HPDE6-E6E7 (cell line): ENCODE results near the gene MAN2C1.
"Not testable (repeated sequence)": the region's sequence is repeated elsewhere in the genome, so short reads cannot be mapped to it uniquely, and the experiment has no call there.

Source experiments
- DNase-seq: peaks from one replicate; pipeline ENCODE4 v3.0.0; 2011; ENCODE audit warnings: missing footprints; ENCODE audit errors: extremely low spot score

MAN2C1 gene

DNA sequence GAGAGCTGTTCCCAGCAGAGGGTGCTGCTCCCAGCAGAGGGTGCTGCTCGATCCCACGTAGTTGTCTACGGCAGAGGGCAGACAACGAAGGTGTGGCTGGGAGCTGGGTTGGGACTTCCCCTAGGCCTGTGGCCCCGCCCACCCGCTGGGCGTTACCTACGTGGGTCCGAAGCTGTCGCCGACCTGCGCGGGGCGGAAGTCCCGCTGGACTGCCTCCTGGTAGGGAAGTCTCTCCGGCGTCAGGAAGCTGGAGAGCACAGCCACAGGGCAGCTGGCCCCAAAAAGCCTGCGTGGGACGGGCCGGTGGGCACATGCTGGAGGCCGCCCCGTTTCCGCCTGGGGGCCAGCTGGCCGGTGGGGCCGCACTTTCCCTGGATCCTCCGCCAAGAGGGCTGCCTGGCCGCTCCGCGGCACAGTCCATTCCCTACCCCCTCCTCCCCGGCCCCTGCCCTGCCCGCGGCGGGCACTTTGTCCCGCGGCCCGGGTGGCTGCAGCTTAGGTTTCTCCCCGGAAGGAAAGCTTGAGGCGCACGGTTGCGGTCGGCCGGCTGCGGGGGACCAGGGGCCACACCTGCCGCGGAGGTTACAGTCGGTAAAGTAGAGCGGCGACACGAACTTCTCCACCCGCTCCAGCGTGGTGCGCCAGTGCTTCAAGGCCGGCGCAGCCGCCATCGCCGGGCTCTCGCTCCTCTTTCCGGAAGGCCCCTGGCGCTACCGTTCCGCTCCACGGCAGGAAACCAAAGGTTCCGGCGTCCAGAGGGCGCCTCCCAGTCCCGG, at the start of gene MAN2C1:
Gene MAN2C1, minus strand, starts transcription at position 695 of the 776 bp plus-strand sequence. Its CDS starts 24 bp downstream, at position 671.
- DNase-seq: peak; percentile 97

GRCh38 chr15:75416584-75416983, 48.2 kb upstream of the MAN2C1 start:
- DNase-seq: no peak

GRCh38 chr15:75410196-75410595, 41.8 kb upstream of the MAN2C1 start:
- no peak for DNase-seq

DNA sequence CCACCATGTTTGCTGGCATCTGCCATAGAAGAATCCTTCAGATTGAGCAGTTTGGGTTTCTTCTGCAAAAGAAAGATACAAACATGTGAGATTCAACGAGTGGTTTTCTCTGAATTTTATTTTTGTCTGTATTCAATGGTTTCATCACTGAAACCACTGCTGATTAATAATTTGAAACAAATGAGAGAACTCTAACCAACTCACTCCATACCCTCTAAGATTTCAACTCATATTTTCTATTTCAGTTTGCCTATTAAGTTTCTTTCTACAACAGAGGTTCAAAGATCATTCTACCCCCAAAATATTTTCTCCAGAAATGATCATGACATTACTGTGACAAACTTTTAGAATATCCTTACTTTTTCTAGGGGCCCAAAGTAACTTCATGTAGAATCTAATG, 38.7 kb upstream of the MAN2C1 start:
- DNase-seq: no peak

DNA sequence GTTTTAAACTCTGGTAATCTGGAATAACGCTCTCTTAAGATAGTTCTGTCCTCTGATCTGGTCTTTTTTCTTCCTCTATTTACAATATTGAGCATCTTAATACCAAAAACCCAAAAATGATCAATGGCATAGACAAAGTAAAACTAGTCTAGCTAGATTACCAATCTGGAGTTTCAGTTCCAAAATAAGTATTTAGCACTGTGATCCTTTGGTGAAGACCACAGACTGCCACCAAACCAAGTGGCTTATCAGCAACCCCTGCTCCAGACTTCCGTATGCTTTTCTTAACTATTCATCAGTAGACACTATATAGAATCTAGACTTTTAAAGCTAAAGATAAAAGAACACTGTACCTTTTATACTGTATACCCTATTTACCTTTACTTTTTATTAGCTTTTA, 35.5 kb upstream of the MAN2C1 start:
- DNase-seq: no peak

- DNase-seq: no peak
Measured at GRCh38 chr15:75397494-75397893, 29.1 kb upstream of the MAN2C1 start.

DNA sequence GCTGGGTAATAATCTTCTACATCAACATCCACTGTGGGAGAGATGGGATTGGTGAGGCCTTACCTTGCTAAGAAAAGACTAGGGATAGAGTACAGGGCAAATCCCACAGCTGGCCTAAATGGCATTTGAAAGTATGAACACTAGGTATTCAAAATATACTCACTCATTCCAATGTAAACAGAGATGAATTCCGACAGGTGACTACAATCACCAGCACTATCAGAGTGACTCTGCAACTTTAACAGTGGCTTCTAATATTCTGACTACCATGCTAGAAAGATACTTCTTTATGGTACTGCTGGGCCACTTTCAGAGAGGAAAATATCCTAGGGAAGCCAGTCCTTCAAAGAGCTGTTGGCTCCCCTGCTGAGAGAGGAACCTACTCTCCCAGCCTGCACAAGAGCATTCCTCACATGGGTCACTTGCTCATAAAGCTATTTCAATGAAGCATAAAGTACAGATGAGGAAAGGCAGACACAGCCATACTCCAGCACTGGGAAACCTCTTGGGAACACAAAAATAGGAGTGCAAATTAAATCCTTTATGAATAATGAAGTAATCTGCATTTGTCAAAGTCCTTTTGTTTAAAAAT, 21.5 kb upstream of the MAN2C1 start:
- DNase-seq: no peak

GRCh38 chr15:75383986-75384385, 15.6 kb upstream of the MAN2C1 start:
- DNase-seq: not testable (repeated sequence)

DNA sequence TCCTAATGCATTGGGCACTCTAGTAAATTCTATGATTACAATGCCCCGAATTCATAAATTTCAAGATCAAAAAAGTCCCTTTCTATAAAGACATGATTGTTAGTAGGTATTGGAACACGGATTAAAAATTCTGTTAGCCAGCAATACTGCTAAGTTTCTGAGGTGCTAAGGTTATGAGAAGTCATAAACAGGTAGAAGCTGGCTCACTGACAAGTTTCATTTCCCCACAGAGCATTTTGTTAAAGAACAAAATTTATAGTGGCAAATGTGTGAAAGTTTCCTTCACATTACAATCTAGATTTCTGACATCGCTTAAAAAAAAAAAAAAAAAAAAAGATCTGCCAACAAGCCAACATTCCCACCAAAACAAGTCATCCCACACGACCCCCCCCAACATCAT, 12.4 kb upstream of the MAN2C1 start:
- no peak for DNase-seq

DNA sequence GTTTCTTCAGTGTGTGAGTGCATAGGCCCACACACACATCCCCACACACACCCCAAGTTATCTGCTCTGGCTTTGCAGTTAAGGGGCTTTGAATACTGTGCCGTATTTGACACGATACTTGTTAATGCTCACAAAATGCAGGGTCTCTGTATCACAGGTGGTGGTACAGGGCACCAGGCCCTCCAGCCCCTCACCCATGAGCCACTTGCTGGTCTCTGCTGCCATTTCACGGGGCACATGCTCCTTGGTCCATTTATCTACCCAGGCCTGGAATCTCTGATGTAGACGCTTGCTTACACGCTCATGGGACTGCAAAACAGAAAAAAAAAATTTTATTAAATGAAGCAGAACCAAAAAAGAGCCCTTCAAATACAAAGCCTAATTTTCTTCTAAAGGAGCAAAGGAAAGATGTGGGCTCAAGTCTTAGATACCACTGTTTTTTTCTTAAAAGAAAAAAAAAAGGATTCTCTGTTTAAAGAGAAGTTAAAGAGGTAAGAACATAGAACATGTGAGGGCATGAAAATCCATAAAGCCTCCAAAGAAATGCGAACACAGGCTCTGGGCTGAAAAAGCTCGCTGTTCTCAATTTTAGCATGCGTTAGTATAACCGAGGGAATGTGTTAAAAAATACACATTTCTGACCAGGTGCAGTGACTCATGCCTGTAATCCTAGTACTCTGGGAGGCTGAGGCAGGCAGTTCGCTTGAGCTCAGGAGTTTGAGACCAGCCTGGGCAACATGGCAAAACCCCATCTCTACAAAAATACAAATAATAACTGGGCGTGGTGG, 3.7 kb upstream of the MAN2C1 start:
- no peak for DNase-seq

DNA sequence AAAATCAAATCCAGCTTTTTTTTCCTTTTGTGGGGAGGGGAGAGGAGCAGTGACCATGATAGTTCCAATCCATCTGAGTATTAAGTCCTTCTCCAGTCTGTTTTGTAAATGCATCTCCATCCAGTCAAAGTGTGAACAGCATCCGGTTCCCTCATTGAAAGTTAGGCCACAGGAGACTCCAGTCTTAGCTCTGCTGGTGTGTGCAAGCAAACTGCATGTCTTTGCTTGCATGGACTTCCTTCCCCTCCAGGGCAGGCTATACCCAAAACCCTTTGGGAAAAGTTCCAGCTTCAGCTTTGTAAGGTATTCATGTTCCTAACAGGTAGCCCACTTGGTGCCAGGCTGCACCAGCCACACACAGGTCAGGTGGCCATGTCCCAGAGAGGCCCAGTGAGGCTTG, 3.1 kb upstream of the MAN2C1 start:
- DNase-seq: no peak

- DNase-seq: no peak
Measured at GRCh38 chr15:75369897-75370581, 1.6 kb upstream of the MAN2C1 start.

GRCh38 chr15:75368689-75369239, 357 bp upstream of the MAN2C1 start:
- DNase-seq: no peak

DNA sequence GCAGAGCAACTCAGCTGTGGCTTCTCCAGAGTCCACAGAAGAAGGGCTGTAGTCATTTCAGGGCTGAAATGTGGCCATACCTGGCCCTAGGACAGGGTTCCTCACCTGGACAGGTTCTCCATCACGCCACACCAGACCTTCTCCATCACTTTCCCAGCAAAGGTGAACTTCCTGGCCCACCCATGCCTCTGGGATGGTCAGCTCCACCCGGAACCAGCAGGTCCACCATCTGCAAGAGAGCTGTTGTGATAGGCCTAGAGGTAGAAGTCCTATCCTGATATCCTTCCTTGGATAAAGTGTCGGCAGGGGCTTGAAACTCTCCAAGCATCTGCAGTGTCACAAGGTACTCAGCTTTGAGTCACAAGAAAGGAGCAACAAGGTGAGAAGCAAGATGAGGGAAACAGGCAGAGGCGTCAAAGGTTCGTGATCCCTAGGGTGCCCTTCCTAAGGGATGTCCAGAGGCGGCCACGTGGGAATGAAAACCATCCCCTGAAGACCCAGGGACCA, 948 bp downstream of the MAN2C1 start:
- DNase-seq: no peak

DNA sequence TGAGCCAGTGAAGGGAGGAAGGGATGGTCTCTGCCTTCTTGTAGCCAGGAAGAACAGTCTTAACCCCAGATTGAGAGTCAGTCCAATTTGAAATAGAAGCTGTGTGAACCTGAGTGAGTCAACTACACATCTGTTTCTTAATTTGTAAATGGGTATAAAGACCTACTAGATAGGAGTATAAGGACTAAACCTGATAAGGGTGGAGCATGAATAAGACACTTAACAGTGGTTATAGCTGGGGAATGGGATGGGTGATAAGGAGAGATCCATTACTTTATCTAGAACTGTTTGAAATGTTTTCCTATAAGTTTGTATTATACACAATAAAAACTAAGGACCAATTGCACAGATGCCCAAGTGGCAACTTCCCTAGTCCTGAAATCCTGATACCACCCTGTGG, 1.4 kb downstream of the MAN2C1 start:
- no peak for DNase-seq

DNA sequence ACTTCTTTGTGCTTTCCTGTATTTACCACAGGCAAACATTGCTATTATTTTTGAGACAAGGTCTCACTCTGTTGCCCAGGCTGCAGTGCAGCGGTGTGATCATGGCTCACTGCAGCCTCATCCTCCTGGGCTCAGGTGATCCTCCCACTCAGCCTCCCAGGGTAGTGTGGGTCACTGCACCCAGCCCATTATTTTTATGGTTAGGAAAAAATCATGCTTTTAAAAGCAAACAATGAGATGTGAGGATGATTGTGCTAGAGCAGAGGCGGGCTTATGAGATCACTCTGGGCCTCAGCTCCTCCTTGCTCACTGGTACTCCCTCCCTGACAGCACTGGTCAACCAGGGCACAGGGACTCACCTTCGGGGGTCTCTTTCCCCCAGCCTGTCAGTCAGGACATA, 2.2 kb downstream of the MAN2C1 start:
- no peak for DNase-seq

GRCh38 chr15:75364881-75365280, 3.5 kb downstream of the MAN2C1 start:
- DNase-seq: no peak

DNA sequence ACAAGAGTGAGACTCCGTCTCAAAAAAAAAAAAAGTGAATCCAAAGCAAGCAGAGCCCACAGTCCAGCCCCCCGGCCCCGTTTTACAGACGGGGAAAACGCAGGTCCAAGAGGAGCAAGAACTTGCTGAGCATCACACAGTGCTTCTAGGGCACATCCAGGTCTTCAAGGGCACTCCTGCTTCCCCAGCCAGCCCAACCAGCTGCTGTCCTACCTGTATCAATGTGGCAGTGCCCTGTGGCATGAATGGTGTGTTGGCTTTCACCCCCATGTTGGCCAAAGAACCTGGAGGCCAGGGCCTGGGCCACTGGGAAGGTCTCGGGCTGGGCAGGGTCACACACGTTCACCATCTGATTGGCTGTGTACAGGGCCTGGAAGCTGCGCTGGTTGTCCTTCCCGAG, 4.6 kb downstream of the MAN2C1 start:
- no peak for DNase-seq

- DNase-seq: no peak
Measured at GRCh38 chr15:75362642-75363249, 5.7 kb downstream of the MAN2C1 start.

- DNase-seq: no peak
Measured at GRCh38 chr15:75361989-75362641, 6.3 kb downstream of the MAN2C1 start.
